Measurements from ENCODE around the gene GHSR.

GHSR gene, protein sequence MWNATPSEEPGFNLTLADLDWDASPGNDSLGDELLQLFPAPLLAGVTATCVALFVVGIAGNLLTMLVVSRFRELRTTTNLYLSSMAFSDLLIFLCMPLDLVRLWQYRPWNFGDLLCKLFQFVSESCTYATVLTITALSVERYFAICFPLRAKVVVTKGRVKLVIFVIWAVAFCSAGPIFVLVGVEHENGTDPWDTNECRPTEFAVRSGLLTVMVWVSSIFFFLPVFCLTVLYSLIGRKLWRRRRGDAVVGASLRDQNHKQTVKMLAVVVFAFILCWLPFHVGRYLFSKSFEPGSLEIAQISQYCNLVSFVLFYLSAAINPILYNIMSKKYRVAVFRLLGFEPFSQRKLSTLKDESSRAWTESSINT

DNA sequence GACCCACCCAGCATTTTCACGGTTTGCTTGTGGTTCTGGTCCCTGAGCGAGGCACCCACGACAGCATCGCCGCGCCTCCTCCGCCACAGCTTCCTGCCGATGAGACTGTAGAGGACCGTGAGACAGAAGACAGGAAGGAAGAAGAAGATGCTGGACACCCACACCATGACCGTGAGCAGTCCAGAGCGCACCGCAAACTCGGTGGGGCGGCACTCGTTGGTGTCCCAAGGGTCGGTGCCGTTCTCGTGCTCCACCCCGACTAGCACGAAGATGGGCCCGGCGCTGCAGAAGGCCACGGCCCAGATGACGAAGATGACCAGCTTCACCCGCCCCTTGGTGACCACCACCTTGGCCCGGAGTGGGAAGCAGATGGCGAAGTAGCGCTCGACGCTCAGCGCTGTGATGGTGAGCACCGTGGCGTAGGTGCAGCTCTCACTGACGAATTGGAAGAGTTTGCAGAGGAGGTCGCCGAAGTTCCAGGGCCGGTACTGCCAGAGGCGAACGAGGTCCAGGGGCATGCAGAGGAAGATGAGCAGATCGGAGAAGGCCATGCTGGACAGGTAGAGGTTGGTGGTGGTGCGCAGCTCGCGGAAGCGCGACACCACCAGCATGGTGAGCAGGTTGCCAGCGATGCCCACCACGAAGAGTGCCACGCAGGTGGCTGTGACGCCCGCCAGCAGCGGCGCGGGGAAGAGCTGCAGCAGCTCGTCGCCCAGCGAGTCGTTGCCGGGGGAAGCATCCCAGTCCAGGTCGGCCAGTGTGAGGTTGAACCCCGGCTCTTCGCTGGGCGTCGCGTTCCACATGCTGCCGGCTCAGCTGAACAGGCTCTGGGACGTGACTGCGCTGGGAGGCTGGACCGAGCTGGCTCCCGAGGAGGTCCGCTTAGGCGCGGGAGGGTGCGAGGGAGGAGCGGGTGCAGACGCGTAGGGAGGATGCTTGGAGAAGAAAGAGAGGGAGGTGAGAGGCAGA is at the start of gene GHSR:
GHSR (minus strand) TSS at position 846 of the 969 bp plus-strand sequence; CDS start at position 803, 43 bp downstream.
- FAIRE-seq: no peak

DNA sequence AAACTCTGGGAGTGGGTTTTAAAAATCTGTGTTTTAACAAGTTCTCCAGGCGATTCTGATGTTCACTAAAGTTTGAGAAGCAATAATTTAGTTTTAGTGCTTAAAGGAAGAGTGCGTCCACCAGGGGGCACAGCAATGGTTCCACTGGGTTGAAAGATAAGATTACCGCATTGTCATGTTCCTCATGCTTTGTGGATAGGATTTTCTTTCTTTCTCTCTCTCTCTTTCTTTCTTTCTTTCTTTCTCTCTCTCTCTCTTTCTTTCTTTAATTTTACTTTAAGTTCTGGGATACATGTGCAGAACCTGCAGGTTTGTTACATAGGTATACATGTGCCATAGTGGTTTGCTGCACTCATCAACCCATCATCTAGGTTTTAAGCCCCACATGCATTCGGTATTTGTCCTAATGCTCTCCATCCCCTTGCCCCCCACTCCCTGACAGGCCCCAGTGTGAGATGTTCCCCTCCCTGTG is 42.0 kb upstream of the GHSR start:
- FAIRE-seq: peak; percentile 63

GRCh38 chr3:172478116-172478515 is 29.9 kb upstream of the GHSR start:
- FAIRE-seq: no peak

GRCh38 chr3:172476347-172476746 is 28.1 kb upstream of the GHSR start:
- FAIRE-seq: no peak

DNA sequence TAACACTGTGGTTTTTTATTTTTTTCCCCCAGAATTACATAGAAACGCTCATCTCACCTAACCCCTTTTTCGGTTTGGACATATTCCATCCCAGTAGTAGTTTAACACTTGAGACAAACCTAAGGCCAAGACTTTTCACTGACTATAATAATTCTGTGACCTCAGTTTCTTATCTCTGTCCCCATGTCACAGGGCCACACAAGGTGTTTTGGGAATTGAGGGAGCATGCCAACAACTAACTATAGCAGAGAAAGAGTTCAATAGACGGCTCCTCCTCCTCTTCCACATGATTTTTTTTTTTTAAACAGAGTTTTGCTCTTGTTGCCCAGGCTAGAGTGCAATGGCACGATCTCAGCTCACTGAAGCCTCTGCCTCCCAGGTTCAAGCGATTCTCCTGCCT is 27.4 kb upstream of the GHSR start:
- FAIRE-seq: no peak

DNA sequence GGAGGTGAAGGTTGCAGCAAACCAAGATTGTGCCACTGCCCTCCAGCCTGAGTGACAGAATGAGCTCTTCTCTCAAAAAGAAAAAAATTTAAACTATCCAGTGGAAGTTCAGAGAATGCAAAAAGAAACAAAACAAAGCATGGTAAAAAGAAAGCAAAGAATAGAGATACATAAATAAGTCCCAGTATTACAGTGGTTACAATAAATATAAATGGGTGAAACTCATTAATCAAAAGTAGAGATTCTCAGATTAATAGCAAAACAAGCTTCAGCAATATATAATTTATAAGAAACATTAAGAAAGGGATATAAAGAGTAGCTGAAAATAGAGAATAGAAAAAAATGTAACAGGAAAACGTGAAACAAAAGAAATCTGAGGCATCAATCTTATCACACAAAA is 23.6 kb upstream of the GHSR start:
- FAIRE-seq: no peak

GRCh38 chr3:172470588-172470987 is 22.3 kb upstream of the GHSR start:
- FAIRE-seq: no peak

DNA sequence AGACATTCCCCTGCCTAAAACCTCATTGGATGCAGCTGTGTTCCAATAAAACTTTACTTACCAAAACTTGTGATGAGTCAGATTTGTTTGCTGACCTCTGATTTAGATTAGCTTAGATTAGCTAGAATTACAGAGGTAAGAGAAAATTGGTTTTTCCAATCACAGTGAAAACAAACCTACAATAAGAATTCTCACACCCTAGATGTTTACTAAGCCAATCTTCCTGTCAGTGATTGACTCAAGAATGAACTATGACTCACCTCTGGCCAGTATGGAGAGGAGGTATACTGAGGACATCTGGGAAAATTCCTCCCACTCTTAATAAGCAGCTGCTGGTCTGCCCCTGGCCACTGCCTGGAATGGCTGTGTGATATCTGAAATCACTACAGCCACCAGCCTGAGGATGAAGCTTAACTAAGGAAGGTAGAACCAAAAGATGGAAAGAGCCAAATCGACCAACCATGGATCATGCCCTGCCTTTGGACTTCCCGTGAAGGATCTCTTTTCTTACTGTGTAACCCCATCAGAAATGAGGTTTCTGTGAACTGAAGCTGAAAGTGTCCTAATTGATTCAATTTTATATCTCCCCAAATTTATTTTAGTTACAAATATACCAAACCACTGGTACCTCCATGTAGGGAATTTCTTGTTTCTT is 19.0 kb upstream of the GHSR start:
- FAIRE-seq: no peak

- FAIRE-seq: no peak
These were observed 18.4 kb upstream of the GHSR start for GRCh38 chr3:172466553-172467130.

GRCh38 chr3:172465281-172465680 is 17.0 kb upstream of the GHSR start:
- no peak for FAIRE-seq

- no peak for FAIRE-seq
These were observed 16.1 kb upstream of the GHSR start for GRCh38 chr3:172464306-172464705.

- peak; percentile 93 for FAIRE-seq
These were observed 13.4 kb upstream of the GHSR start for GRCh38 chr3:172461530-172462138.

GRCh38 chr3:172456404-172456803 is 8.1 kb upstream of the GHSR start:
- no peak for FAIRE-seq

GRCh38 chr3:172454180-172454579 is 5.9 kb upstream of the GHSR start:
- no peak for FAIRE-seq

DNA sequence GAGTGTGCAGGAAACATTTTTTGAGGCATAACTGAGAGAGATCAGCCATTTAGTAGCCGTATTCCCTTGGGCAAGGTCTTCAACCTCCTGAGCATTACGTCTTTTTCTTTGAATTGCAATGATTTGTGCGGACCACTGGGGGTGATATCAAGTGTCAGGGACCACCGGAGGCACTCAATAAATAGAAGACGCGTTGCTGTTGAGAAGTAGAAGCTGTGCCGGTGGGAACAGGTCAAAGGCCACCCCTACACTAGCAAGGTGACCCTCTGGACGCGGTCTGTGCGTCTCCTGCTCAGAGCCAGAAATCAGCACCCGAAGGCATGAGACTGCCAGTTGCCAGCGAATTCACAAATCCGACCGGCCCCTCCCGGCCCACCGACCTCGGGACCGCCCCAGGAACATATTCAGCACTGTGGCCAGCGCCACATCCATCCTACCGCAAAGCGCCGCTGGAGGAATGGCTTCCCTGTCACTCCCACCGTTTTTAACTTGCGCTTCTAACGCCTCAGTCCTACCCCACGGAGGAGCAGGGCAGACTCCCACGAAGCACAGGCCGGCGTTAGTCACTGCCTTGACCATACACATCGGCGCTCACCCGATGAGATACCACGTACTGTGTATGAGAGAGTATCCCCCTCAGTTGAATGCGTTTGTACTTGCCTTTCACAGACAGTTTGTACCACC is 1.4 kb upstream of the GHSR start:
- FAIRE-seq: no peak

GRCh38 chr3:172448661-172449465 is 607 bp upstream of the GHSR start:
- FAIRE-seq: no peak

- no peak for FAIRE-seq
These were observed 2.1 kb downstream of the GHSR start for GRCh38 chr3:172446198-172446597.

- FAIRE-seq: no peak
These were observed 3.4 kb downstream of the GHSR start for GRCh38 chr3:172444821-172445220.

DNA sequence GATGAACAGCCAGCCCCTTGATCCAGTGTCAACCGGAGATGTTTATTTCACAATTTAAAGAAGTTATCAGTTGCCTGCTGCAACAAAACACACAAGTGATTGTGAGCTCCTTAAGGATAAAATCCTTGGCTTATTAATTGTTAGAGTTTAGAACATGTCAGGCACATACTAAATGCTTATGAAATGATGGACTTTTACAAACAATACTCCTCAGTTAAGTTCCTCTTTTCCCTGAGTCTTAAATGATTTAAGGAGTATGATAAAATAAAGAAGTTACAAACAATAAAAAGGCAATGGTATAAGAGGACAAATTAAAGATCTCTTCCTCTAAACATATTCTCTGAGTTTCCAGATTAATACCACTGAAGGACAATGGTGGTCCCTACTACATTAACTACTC is 5.7 kb downstream of the GHSR start:
- FAIRE-seq: no peak

GRCh38 chr3:172441581-172441980 is 6.7 kb downstream of the GHSR start:
- FAIRE-seq: no peak

DNA sequence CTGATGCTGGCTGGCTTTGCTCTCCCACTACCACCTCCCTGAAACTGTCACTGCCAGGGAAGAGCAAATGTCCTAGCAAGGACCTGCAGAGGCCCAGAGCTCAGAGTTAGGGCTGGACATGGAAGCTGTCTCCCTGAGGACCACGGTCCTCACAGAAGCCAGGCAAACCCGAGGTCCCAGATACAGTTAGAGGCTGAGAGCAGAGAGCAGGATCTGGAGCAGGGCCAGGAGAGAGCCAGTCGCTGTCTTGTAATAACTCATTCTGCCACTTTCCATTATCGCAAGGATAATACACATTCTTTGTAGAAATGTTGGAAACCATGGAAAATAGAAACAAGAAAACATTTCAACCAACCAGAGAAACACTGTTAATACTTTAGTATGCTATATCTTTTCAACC is 10.1 kb downstream of the GHSR start:
- FAIRE-seq: no peak

All from G401.6 (cell line).